Gastroesophageal sphincter (tissue), 3 donors: ENCODE measurements around the gene MYLK4.

ENCODE experiments used
- EP300 ChIP-seq: sonication (generic); formaldehyde crosslinking; IDR thresholded peaks from one replicate; pipeline ENCODE4 v1.6.1; 2017; ENCODE audit warnings: antibody characterized with exemption, mild to moderate bottlenecking
- POLR2A ChIP-seq, 2 donors: fragments of 450-650 bp; IDR thresholded peaks; one replicate each; pipeline ENCODE4 v1.6.1; 2017; ENCODE audit warnings: antibody characterized with exemption in 2 of 2, mild to moderate bottlenecking in 2 of 2, moderate library complexity in 1 of 2
- POLR2AphosphoS5 ChIP-seq: sonication (generic); formaldehyde crosslinking; IDR thresholded peaks from one replicate; pipeline ENCODE4 v1.6.1; 2017; ENCODE audit warnings: antibody characterized with exemption
- TF ChIP-seq, protein P1 (sequence below), 4 experiments: fragments of 200-600 bp in 2 of 4; fragments of 450-650 bp in 2 of 4; sonication (generic) in 1 of 4; IDR thresholded peaks; one replicate each; pipeline ENCODE4 v1.5.1; 2017 to 2019; ENCODE audit warnings: antibody characterized with exemption in 4 of 4, mild to moderate bottlenecking in 2 of 4, moderate library complexity in 2 of 4

GRCh38 chr6:2633736-2634135 is 117.0 kb downstream of the MYLK4 start:
- no peak for TF ChIP-seq POLR2A (IDR thresholded peaks at IDR 0.05)
- no peak for TF ChIP-seq EP300
- TF ChIP-seq, protein P1, sequence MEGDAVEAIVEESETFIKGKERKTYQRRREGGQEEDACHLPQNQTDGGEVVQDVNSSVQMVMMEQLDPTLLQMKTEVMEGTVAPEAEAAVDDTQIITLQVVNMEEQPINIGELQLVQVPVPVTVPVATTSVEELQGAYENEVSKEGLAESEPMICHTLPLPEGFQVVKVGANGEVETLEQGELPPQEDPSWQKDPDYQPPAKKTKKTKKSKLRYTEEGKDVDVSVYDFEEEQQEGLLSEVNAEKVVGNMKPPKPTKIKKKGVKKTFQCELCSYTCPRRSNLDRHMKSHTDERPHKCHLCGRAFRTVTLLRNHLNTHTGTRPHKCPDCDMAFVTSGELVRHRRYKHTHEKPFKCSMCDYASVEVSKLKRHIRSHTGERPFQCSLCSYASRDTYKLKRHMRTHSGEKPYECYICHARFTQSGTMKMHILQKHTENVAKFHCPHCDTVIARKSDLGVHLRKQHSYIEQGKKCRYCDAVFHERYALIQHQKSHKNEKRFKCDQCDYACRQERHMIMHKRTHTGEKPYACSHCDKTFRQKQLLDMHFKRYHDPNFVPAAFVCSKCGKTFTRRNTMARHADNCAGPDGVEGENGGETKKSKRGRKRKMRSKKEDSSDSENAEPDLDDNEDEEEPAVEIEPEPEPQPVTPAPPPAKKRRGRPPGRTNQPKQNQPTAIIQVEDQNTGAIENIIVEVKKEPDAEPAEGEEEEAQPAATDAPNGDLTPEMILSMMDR (IDR thresholded peaks at IDR 0.05) = no peak
- no peak for TF ChIP-seq POLR2AphosphoS5
